ENCODE results near the gene SSC5D.
"Not testable (repeated sequence)": the region's sequence is repeated elsewhere in the genome, so short reads cannot be mapped to it uniquely, and the experiment has no call there.

Gene SSC5D

DNA sequence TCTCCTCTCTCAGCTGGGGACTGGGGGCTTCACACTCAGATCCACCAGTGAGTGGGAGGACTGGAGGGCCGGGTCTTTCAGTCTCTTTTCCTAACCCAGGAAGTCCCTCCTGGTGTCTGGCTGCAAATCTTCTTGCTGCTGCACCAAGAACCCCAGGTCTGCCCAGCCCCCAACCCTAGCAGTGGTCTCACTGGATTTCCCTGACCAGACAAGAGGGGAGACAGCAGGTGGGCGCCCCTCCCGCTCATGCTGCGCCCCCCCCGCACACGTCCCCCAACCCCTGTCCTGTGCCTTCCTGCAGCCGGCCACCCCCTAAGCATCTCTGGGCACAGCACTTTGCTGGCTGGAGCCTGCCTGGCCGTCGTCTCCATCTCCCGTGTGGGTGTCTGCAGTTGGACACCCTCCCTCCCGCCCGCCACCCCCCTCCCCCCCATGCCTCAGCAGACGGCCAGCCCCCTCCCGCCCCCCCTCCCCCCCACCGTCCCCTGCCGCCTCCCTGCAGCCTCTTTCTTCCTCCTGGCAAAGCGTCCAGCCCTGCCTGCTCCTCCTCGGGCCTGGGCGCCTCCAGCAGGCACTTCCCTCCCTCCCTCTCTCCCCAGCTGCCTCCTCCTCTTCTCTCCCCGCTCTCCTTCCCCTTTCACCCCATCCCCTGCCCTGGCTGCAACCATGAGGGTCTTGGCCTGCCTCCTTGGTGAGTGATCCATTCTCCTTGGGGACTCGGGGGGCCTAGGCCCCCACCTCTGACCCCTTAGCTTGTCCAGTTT lies at the start of gene SSC5D:
SSC5D (plus strand) TSS at position 513 of the 764 bp plus-strand sequence; CDS start at position 667, 154 bp downstream.
- DNase-seq = no peak

DNA sequence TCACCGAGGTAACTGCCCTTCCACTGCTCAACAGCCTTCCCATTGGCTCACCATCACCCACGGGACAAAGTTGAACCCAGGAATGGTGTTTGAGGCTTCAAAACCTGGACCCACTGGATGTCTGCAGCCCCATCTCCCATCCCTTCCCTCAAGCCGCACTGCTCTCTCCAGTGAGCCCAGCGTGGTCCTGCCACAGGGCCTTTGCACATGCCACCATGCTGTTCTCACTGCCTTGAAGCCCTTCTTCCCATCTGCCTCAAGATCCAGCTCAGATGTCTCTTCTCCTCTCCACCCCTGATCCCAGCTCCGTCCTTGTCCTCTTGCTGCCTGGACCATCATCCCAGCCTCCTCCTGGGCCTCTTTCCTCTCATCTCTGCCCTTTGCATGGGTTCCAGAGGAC lies 49.2 kb upstream of the SSC5D start:
- no peak for DNase-seq

DNA sequence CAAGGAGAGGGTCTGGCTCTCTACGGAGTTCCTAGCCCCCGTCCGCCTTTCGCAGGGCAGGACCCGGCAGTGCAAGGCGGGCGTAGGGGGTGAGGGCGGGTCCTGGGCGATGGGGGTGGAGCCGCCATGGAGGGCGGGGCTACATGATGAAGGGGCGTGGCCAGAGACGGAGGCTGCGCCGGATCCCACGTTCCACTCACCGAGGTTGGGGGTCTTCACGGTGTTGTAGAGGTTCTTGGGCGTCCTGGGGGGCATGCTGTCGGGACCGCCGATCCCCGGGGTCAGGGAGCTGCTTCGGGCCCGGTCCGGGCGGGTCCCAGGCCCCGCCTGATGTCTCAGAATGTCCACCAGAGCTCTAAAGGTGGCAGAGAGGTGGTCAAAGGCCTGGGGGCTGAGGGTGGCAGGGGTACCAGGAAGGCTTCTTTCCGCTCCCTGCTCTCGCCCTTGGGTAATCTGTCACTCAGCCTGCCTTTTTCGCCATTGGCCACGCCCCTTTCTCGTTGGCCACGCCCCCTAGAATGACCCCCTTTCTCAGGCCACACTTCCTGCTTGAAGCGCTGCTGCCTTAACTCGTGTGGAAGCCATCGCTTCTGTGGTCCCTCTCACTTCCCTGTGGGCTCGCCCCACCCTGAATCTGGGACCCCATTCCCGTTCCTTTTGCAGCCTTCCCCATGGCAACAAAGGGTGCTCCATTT lies 47.7 kb upstream of the SSC5D start:
- DNase-seq = peak; percentile 66

DNA sequence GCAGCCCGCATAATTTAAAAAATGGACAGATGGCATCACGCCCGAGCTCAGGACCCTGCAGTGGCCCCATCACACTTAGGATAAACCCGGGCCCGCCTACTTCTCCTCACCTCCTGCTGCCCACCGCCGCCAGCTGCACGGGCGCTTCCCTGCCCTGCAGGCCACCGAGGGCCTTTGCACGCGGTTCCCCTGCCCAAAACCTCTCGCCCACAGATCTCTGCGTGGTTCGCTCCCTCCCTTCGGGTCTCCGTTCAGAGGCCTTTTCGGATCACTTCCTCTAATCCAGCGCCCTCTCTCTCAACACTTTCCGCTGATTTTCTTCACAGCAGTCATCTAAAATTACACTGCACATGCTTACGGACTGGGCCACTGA lies 46.9 kb upstream of the SSC5D start:
- peak; percentile 41 for DNase-seq

DNA sequence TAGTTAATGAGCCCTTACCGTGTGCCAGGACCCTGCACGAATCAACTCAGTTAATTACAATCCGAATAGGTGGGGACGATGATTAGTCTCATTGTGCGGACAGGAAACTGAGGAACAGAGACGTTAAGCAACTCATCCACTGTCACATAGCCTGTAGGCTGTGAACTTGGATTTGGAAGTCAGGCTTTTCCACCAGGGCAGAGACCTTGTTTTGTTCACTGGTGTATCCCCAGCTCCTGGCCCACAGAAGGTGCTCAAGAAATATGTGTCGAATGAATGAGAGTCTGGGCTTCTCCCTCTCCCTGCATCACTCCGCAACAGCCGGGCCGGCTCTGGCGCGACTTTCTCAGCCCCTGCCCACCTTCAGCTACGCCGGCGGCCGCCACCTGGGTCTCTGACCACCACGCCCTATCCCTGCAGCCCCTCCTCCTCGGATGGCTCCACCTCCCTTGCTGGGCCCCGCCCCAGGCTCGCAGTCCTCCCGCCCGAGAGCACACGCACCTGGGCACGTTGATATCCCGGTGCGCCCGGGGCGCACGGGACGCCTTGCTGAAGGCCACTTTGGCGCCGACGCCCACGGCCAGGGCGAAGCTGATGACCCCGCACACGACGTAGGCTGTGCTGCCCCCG lies 46.4 kb upstream of the SSC5D start:
- no peak for DNase-seq

DNA sequence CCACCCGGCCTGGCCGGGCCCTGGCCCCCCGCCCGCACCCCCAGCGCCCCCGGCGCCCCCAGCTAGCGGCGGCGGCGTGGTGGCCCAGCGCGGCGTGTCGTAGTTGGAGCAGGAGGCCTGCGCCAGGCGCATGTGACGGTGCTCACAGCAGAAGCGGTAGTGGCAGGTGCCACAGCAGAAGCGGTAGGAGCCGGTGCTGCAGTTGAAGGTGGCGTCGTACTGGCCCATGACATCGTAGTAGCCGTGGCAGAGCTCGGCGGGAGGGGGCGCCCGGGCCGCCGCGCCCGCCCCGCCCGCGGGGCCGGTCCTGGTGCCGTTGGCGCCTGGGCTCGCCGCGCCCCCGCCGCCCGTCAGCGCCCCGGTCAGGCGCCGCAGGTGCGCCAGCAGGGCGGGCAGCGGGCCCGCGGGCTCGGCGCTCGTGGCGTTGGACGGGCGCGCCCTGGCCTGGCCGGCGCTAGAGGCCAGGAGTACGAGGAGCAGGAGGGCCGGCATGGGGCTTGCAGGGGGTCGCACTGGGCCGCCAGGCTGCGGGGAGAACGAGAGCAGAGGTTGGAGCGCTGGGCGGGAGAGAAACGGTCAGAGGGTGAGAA lies 45.8 kb upstream of the SSC5D start:
- DNase-seq = no peak

DNA sequence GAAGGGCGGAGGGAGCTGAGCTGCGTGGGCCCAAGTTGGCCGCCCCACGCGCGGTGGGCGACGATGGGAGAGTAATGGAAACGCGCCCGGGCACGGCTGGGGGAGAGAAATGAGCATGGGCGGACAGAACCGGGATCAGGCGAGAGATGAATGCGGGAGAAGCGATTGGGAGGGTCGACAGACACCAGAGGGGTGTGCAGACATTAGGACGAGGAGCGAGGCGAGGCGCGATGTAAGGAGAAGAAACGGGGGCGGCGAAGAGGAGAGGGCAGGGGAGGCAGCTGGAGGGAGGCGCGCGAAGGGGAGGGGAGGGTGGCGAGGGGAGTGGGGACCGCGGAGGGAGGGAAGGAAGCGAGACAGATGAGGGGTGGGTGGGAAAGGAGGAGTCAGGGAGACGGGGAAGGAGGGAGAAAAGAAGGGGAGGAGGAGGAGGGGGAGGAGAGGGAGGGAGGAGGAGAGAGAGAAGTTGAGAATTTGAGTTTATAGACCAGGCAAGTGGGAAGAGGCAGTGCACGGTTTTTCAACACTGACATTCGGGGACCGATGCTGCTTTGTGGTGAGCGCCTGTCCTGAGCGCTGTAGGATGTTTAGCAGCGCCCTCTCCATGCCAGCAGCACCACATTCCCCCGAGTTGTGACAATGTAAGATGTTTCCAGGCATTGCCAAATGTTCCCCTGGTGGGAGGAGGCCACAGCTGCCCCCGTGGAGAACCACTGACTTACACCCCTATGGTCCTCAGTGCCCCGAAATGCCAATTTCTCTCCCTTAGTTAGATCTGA lies 45.0 kb upstream of the SSC5D start, which contains the start of gene SHISA7:
SHISA7 (minus strand) TSS at position 256 of the 779 bp plus-strand sequence. CDS start 437 bp downstream, outside the sequence.
- peak; percentile 40 for DNase-seq

DNA sequence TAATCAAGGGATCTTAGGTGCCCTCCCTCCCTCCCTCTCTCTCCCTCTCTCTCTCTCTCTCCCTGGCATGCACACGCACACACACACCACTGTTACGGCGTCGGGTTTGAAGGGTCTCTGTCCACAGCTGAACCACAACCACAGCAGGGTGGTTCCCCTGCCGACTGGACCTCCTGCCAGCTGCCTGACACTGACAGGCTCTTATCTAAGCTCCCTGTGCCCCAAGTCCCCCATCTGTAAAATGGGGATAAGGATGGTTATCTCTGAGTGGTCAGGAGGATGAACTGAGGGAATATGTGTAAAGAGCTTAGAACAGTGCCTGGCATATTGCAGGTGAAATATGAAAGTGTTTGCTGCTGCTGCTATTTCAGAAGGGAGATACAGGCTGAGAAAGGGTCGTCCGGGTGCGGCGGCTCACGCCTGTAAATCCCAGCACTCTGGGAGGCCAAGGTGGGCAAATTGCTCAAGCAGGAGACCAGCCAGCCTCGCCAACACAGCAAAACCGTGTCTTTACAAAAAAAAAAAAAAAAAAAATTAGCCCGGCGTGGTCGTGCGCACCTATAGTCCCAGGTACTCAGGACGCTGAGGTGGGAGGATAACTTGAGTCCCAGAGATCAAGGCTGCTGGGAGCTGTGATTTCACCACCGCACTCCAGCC lies 44.3 kb upstream of the SSC5D start:
- no peak for DNase-seq

DNA sequence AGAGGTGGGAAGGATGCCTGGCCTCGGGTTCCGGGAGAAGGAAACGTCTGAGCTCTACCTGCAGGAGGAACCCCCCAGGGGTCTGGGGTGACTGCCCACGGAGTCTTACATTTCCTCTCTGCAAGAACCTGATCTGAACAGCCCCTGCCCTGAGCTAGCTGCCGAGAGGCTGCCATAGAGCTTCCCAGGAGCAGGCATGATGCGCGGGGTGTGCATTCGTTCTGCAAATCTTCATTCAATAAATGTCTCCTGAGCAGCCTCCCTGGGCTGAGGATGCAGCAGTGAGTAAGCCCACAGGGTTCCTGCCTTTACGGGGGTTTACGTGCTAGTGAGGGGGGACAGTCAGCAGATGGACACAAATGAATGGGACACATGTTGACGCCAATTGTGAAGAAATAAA lies 43.6 kb upstream of the SSC5D start:
- DNase-seq = no peak

DNA sequence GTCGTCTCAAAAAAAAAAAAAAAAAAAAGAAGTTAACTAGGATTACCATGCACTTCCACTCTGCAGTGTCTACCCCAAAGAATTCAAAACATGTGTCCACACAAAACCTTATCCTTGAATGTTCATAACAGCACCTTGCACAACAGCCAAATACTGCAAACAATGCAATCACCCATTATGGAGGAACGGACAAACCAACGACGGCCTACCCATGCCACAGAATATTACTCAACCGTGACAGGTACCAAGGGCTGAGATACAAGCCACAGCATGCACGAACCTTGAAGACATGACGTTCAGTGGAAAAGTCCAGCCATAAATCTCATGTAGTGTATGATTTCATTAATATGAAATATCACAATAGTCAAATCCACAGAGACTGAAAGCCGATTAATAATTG lies 42.2 kb upstream of the SSC5D start:
- DNase-seq = no peak

DNA sequence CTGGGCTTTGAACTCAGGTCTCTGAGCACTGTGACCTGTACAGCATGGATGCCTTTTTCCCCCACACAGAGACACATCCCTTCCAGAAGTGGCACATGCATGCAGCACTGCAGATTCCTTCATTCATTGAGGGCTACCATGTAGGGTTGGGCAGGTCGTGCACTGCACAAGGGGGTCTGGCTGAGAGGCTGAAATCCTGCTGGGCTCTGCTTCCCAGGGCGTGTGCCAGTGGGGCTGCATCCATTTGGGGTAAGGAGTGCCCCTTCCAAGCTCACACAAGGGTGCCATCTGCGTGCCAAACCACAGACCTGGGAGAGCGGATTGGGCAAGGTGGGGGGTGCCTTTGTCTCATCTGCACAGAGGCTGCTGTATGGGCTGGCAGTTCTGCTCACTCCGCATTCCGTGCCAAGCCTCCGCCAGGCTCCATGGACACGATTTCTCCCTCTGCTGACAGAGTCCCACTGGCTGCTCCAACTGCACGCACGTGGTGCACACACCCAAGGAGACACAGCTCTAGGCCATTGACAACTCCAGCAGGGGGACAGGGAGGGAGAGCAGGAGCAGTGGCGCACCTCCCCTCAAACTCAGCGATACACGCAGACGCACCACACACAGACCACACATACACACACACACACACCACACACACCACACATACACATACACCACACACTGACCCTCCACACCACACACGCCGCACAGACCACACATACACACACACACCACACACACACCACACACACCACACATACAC lies 40.6 kb upstream of the SSC5D start:
- peak; percentile 36 for DNase-seq

DNA sequence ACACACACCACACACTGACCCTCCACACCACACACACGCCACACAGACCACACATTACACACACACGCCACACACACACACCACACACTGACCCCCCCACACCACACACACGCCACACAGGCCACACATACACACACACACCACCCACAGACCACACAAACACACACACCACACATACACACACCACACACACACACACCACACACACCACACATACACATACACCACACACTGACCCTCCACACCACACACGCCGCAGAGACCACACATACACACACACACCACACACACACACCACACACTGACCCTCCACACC lies 40.1 kb upstream of the SSC5D start:
- not testable (repeated sequence) for DNase-seq

DNA sequence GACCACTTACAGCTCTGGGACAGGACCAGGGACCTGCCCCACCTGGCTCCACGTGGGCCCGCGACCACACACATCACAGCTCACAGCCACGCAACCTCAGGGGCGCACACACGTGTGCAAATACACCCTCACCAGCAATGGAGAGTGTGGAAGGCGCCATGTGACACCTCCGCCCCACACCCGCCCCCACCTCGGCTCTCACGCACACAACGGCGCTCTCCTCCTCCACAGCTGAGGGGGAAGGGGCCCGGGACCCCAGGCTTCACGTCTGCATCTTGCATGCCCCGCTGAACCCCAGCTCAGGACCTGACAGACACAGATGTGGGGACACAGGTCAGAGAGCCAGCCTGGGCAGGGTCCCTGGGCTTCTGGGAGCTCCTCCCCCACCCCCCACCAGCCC lies 38.8 kb upstream of the SSC5D start:
- no peak for DNase-seq

DNA sequence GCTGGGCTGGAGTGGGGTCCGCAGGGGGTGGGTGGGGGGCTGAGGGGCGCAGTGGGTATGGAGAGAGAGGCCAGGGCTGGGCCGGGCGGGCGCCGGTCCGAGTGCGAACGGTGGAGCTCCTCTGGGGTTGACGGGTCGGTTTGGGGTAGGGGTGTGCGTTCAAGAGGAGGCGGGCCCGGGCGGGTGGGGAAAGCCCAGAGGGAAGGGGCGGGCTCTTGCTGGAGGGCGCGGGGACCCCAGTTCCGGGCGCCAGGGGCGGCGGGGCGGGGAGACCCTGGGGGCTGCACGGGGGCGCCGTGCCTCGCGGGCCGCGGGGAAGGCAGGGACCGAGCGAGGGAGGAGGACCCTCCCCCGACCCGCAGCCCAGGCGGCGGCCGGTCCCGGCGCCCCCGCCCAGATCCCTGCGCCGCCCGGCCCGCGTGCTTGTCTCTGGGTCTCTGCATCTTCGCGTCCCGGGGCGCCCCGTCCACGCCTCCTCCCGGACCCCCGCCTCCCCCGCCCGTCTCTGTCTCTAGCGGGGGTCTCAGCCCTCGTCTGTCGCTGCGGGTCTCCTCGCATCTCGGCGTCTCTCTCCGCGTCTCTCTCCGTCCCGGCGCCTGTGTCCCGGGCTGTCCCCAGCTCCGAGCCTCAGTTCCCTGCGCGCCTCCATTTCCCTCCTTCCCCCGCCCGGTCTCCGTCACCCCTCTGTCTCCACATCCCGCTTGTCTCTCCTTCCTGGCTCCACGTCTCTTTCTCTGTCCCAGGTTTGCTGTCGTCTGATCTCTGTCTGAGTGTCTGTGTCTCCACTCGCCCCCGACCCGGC lies 36.9 kb upstream of the SSC5D start:
- DNase-seq = peak; percentile 46

DNA sequence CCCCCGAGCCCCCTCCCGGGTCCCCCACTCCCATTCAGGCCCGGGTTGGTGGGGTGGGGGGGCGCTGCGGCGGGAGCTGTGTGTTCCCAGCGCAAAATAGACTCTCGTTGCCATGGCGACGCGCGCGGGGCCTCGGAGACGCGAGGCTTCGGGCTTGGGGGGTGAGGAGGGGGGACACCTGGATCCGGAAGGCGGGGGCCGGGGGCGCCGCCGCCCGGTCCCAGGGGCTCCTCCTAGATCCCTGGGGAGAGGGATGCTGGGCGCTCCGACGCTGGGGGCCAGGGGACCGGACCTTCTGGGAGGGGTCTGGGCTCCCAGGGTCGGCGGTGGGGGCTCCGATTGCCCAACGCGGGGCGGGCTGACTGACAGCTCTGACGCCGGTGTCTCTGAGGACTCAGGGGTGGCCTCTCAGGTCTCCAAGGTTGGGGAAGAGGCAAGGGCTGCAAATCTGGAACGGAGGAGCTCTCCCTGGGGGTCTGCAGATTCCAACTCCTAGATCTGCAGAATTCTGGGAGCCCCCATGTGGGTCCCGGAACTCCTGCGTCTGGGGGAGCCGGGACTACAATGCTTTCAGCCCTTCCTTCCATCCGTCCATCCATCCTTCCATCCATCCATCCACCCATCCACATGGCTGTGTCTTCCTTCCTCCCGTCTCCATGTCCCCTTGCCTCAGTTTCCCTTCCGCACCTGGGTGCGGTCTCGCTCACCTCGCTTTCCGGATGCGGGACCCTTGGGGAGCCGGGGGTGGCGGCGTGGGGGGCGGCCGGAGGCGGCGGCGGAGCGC lies 36.1 kb upstream of the SSC5D start:
- peak; percentile 71 for DNase-seq

DNA sequence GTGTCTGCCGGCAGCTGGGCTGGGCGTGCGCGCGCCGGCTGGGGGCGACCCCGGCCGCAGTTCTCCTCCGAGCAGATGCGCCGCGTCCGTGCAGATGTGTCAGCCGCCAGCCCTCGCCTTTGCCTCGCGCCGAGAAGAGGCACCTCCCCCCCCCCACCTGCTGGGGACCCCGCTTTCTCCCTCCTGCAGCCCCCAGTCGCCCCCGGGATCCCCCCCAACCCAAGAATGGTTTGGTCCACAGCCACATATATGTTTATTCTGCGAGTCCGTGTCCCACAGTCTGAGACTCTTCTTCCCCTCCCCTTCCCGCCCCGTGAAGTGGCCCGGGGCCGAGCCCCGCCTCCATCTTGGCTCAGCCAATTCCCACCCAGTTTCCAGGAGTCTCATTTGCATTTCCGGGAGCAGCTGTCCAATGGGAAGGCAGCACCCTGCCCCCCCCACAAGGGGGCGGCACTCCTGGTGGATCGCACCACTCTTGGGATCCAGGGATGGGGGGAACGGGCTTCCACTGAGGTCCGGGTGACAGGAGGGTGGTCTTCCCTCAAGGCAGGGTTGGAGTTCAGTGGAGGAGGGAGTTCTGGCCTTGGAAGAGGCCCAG lies 35.4 kb upstream of the SSC5D start:
- DNase-seq = peak; percentile 95

DNA sequence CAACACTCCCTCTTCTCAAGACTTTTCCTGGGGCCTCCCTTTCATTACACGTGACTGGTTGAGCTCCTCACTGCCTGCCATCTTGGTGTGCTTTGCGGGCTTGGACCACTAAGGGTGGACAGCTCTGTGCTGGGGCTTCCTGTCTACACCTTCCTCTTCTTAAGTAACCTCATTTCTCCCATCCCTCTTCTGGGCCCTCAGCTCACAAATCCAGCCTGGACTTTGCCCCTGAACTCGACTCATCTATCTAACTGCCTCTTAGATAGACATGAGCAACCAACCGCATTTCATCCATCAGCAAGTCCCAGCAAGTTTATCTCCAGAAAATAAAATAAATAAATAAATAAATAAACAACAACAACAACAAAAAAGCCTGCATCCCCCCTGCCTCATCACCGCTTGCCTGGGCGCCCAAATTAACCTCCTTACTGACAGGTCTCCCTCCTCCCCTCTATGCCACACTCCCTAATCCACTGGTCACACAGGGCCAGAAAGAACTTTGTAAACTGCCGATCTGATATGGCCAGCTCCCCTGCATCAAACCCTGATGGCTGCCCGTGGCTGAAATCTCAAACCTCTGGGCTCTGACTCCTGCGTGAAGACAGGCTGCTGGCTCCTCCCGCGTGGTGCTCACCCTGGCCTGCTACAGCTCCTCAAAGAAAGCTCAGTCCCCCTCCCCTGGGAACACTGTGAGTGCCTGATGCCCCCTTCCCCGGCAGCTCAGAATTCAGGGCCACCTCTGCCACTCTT lies 34.5 kb upstream of the SSC5D start:
- DNase-seq = no peak

DNA sequence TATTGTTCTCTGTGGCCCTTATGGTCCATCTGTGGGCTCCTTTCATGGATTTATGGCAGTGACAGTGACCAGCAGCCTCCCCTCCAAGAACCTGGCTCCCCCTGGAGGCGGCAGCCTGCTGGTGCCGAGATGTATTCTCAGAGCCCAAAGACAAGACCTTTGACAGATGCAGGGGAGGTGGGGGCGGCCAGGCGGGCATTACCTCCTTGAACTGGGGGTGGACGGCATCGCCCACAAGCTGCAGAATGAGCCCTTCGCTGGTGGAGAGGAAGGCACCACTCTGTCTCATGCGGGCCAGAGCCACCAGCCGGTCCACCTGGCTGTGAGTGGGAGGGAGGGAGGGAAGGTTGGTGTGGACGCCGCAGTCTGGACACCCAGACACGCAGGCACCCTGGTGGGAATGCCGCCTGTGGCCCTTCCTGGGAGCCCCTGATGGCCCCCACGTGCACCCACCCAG lies 33.4 kb upstream of the SSC5D start:
- DNase-seq = peak; percentile 53

Data from retina (tissue), 1 donor.